MM.1S (cell line): ENCODE measurements around the gene TNKS1BP1.

Source experiments
- DNase-seq: peaks from one replicate; pipeline ENCODE4 v3.0.0-alpha.2; 2015
- H2AFZ ChIP-seq: fragments of 300-600 bp; sonication (generic); 2 replicates; pipeline ENCODE4 v1.6.0; 2016; ENCODE audit warnings: antibody characterized with exemption, low read length
- H3F3A ChIP-seq: fragments of 300-600 bp; sonication (generic); 2 replicates; pipeline ENCODE4 v1.6.1; 2016; ENCODE audit warnings: mild to moderate bottlenecking, antibody characterized with exemption, low read length, moderate library complexity, mixed read lengths; ENCODE audit not compliant: insufficient read depth
- H3K27ac ChIP-seq: fragments of 300-600 bp; sonication (generic); 2 replicates; pipeline ENCODE4 v1.5.1; 2016; ENCODE audit warnings: mild to moderate bottlenecking, low read length
- H3K27me3 ChIP-seq: fragments of 300-600 bp; sonication (generic); replicated peaks from 2 replicates; pipeline ENCODE4 v1.6.0; 2016; ENCODE audit warnings: low read length; ENCODE audit not compliant: insufficient read depth
- H3K36me3 ChIP-seq: fragments of 300-600 bp; sonication (generic); replicated peaks from 2 replicates; pipeline ENCODE4 v1.6.1; 2016; ENCODE audit warnings: mild to moderate bottlenecking, low read length, mixed read lengths; ENCODE audit not compliant: insufficient read depth
- H3K4me1 ChIP-seq: fragments of 300-600 bp; sonication (generic); 2 replicates; pipeline ENCODE4 v1.6.1; 2016; ENCODE audit warnings: low read length, mixed read lengths
- H3K4me2 ChIP-seq: fragments of 300-600 bp; sonication (generic); 2 replicates; pipeline ENCODE4 v1.6.0; 2016; ENCODE audit warnings: low read depth, low read length
- H3K4me3 ChIP-seq: fragments of 300-600 bp; sonication (generic); 2 replicates; pipeline ENCODE4 v1.5.1; 2016; ENCODE audit warnings: low read length, mixed read lengths
- H3K79me2 ChIP-seq: fragments of 300-600 bp; sonication (generic); 2 replicates; pipeline ENCODE4 v1.6.1; 2016; ENCODE audit warnings: mixed run types, low read length, mixed read lengths
- H3K9ac ChIP-seq: fragments of 300-600 bp; sonication (generic); 2 replicates; pipeline ENCODE4 v1.6.1; 2016; ENCODE audit warnings: low read length, mixed read lengths
- H3K9me2 ChIP-seq: fragments of 300-600 bp; sonication (generic); replicated peaks from 2 replicates; pipeline ENCODE4 v1.6.1; 2016; ENCODE audit warnings: mild to moderate bottlenecking, low read length, mixed read lengths; ENCODE audit not compliant: insufficient read depth
- H3K9me3 ChIP-seq: fragments of 300-600 bp; sonication (generic); replicated peaks from 2 replicates; pipeline ENCODE4 v1.6.1; 2016; ENCODE audit warnings: mild to moderate bottlenecking, low read length, mixed read lengths; ENCODE audit not compliant: insufficient read depth
- H4K20me1 ChIP-seq: fragments of 300-600 bp; sonication (generic); 2 replicates; pipeline ENCODE4 v1.6.1; 2016; ENCODE audit warnings: mild to moderate bottlenecking, low read length, moderate library complexity, mixed read lengths; ENCODE audit not compliant: insufficient read depth
- EZH2 ChIP-seq: fragments of 300-600 bp; sonication (generic); optimal IDR thresholded peaks from 2 replicates; pipeline ENCODE3; 2017; ENCODE audit warnings: low read depth, mild to moderate bottlenecking, antibody characterized with exemption, low read length, mixed read lengths
- EZH2phosphoT487 ChIP-seq: fragments of 300-600 bp; sonication (generic); IDR thresholded peaks from 2 replicates; pipeline ENCODE4 v1.6.1; 2018; ENCODE audit warnings: antibody characterized with exemption, low read length
- TF ChIP-seq, protein P1 (sequence below): fragments of 300-600 bp; sonication (generic); IDR thresholded peaks from 2 replicates; pipeline ENCODE4 v1.5.1; 2016; ENCODE audit warnings: antibody characterized with exemption, low read length, mixed read lengths

Gene TNKS1BP1

DNA sequence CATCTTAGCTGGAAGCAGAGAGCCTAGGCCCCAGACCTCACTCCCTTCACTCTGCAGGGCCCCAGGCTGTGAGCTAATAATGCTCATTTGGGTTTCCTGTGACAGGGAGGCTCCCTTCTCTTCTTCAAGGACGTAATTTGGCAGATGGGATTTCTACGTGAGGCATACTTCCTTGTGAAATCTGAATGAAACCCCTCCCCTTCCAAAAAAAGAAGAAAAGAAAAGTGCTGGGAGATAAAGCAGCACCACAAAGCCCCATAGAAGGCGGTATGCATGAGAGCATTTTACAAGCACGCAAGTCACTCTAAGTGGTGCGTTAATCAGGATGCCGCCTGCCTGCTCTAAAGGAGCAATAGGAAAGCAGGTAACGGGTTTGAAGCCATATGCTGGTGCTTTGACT, 19.1 kb upstream of the TNKS1BP1 start:
- no peaks in the 10 kb centered on the region for H3K79me2 ChIP-seq
- H3K4me1 ChIP-seq: no peaks in the 10 kb centered on the region
- DNase-seq: no peak
- no peaks in the 10 kb centered on the region for H4K20me1 ChIP-seq
- H3F3A ChIP-seq: no peaks in the 10 kb centered on the region
- 0 out of 2 replicates have a peak, but pooled peaks cover 7% of the 10 kb centered on the region for H3K27me3 ChIP-seq
- no peaks in the 10 kb centered on the region for H3K9me2 ChIP-seq
- no peaks in the 10 kb centered on the region for H3K36me3 ChIP-seq
- H3K9ac ChIP-seq: no peak overlapping the region
- no peak overlapping the region for H3K4me3 ChIP-seq
- H3K27ac ChIP-seq: no peak overlapping the region
- H2AFZ ChIP-seq: no peak overlapping the region
- H3K9me3 ChIP-seq: no peaks in the 10 kb centered on the region
- TF ChIP-seq EZH2 (no peak), EZH2phosphoT487 (no peak)
- TF ChIP-seq, protein P1, sequence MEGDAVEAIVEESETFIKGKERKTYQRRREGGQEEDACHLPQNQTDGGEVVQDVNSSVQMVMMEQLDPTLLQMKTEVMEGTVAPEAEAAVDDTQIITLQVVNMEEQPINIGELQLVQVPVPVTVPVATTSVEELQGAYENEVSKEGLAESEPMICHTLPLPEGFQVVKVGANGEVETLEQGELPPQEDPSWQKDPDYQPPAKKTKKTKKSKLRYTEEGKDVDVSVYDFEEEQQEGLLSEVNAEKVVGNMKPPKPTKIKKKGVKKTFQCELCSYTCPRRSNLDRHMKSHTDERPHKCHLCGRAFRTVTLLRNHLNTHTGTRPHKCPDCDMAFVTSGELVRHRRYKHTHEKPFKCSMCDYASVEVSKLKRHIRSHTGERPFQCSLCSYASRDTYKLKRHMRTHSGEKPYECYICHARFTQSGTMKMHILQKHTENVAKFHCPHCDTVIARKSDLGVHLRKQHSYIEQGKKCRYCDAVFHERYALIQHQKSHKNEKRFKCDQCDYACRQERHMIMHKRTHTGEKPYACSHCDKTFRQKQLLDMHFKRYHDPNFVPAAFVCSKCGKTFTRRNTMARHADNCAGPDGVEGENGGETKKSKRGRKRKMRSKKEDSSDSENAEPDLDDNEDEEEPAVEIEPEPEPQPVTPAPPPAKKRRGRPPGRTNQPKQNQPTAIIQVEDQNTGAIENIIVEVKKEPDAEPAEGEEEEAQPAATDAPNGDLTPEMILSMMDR: no peak
- H3K4me2 ChIP-seq: no peak overlapping the region

DNA sequence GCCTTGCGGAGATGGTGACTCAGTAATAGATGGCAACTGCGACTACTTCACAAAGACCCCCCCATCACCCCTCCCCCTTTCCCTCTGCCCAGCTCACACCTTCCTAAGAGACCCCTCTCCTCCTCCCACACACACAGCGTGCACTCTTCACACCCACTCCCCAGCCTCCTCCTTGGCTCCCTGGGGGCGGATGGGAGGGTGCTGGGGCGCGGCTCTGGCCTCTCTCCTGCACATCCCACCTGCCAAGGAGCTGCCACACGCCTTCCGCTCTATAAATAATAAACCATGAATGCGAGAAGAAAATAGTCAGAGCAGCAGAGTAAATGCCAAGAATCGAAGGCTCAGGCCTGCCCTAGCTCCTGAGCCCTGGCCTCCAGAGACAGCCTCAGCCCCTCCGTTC, 17.9 kb upstream of the TNKS1BP1 start:
- Histone ChIP-seq H3K9me2 (no peaks in the 10 kb centered on the region), H4K20me1 (no peaks in the 10 kb centered on the region), H3K4me2 (no peak overlapping the region), H3K9ac (no peak overlapping the region), H2AFZ (no peak overlapping the region), H3F3A (no peaks in the 10 kb centered on the region), H3K4me3 (no peak overlapping the region), H3K27me3 (0 out of 2 replicates have a peak, but pooled peaks cover 3% of the 10 kb centered on the region), H3K27ac (no peak overlapping the region), H3K9me3 (no peaks in the 10 kb centered on the region), H3K79me2 (no peaks in the 10 kb centered on the region), H3K36me3 (no peaks in the 10 kb centered on the region), H3K4me1 (no peaks in the 10 kb centered on the region)
- no peak for DNase-seq
- TF ChIP-seq EZH2phosphoT487 (no peak), EZH2 (no peak)
- TF ChIP-seq, protein P1: no peak

- H2AFZ ChIP-seq: no peak overlapping the region
- no peak overlapping the region for H3K9ac ChIP-seq
- no peaks in the 10 kb centered on the region for H3F3A ChIP-seq
- TF ChIP-seq, protein P1: no peak
- no peak for TF ChIP-seq EZH2phosphoT487
- TF ChIP-seq EZH2: no peak
- no peaks in the 10 kb centered on the region for H3K36me3 ChIP-seq
- no peaks in the 10 kb centered on the region for H3K9me2 ChIP-seq
- no peaks in the 10 kb centered on the region for H3K9me3 ChIP-seq
- no peaks in the 10 kb centered on the region for H3K79me2 ChIP-seq
- H3K27ac ChIP-seq: no peak overlapping the region
- no peaks in the 10 kb centered on the region for H4K20me1 ChIP-seq
- no peak overlapping the region for H3K4me3 ChIP-seq
- no peak for DNase-seq
- 0 out of 2 replicates have a peak, but pooled peaks cover 3% of the 10 kb centered on the region for H3K27me3 ChIP-seq
- H3K4me2 ChIP-seq: no peak overlapping the region
- H3K4me1 ChIP-seq: no peaks in the 10 kb centered on the region
Measured at GRCh38 chr11:57341250-57341808, 16.6 kb upstream of the TNKS1BP1 start.
